AG04450 (cell line): ENCODE data around the gene NHSL2. TPM values are rescaled to one million over a fixed set of nuclear protein-coding genes. Genes with fewer than 3 reads are reported as not detected.
"Not testable (repeated sequence)": the region's sequence is repeated elsewhere in the genome, so short reads cannot be mapped to it uniquely, and the experiment has no call there.

Experiments used
- CTCF ChIA-PET: fragments of 300-600, 350-600 bp; formaldehyde crosslinking; extraction: SDS; loops from one replicate; lab custom pipeline; 2022; ENCODE audit warnings: antibody characterized with exemption, inconsistent platforms; lab: Charles Lee
- POLR2A ChIA-PET: fragments of 350-600 bp; formaldehyde crosslinking; extraction: SDS; loops from one replicate; lab custom pipeline; 2021; ENCODE audit warnings: antibody characterized with exemption, inconsistent platforms; lab: Yijun Ruan, JAX
- DNase-seq: peaks from one replicate; pipeline ENCODE4 v3.0.0-alpha.2; 2011; ENCODE audit warnings: low read depth, low spot score
- H3K27ac ChIP-seq: one replicate; pipeline ENCODE4 v1.5.1; 2012; ENCODE audit warnings: low read depth, low read length, control low read depth
- H3K27me3 ChIP-seq: one replicate; pipeline ENCODE4 v1.6.0; 2012; ENCODE audit warnings: low read length; ENCODE audit not compliant: control insufficient read depth, insufficient read depth
- H3K4me3 ChIP-seq: 2 replicates; pipeline ENCODE4 v1.5.1; 2011; ENCODE audit warnings: mild to moderate bottlenecking, low read depth, low read length, control low read depth
- H3K9me3 ChIP-seq: 2 replicates; pipeline ENCODE4 v1.5.1; 2012; ENCODE audit warnings: low read length; ENCODE audit not compliant: control insufficient read depth, insufficient read depth
- CTCF ChIP-seq: IDR thresholded peaks from 2 replicates; pipeline ENCODE4 v1.5.1; 2011; ENCODE audit warnings: low read depth, low read length, control low read depth, inconsistent platforms
- polyA minus RNA-seq: library from RNA; depleted of rRNA, polyadenylated mRNA; stranded (reverse); fragments of >200 nt; gene quantifications from 2 replicates; pipeline ENCODE4 v1.2.3, GENCODE V29; 2011; rRNA and poly(A)+ RNA removed
- polyA plus RNA-seq: library from polyadenylated mRNA; depleted of rRNA; stranded (reverse); fragments of >200 nt; gene quantifications from 2 replicates; pipeline ENCODE4 v1.2.3, GENCODE V29; 2011; rRNA removed

The NHSL2 gene
- polyA plus RNA-seq: 3.0 and 3.1 TPM in 2 replicates
- 8.1 and 15.8 TPM in 2 replicates for polyA minus RNA-seq

GRCh38 chrX:71910643-71910985 is at the start of gene NHSL2:
NHSL2 (plus strand) TSS chrX:71910845.
- H3K27ac ChIP-seq: no peak within 1 kb of the TSS
- CTCF ChIA-PET: interaction anchor here (1.0 to 1.2 kb wide), 2 partner anchors 27 to 88 kb away, joined by 3 to 4 read pairs; no protein-coding TSS in a partner anchor
- POLR2A ChIA-PET: interaction anchor here (0.6 to 0.7 kb wide), 3 partner anchors 9 to 216 kb away, joined by 3 to 5 read pairs (median 4); no protein-coding TSS in a partner anchor
- no peak for DNase-seq
- no peaks in the 10 kb centered on the region for H3K9me3 ChIP-seq
- H3K4me3 ChIP-seq: peak within 1 kb of the TSS; percentile 53
- no peak for TF ChIP-seq CTCF
- H3K27me3 ChIP-seq: peaks cover 11% of the 10 kb centered on the region

GRCh38 chrX:71867680-71868079 is 43.0 kb upstream of the NHSL2 start:
- H3K4me3 ChIP-seq: no peak overlapping the region
- POLR2A ChIA-PET: no interaction called here
- peaks cover 5% of the 10 kb centered on the region for H3K27me3 ChIP-seq
- CTCF ChIA-PET: no interaction called here
- no peak for DNase-seq
- no peak for TF ChIP-seq CTCF
- peaks cover 2% of the 10 kb centered on the region; the same call in 1 of the 2 replicates for H3K9me3 ChIP-seq
- no peak overlapping the region for H3K27ac ChIP-seq

- POLR2A ChIA-PET, H3K9me3 ChIP-seq, CTCF ChIA-PET, H3K27ac ChIP-seq, H3K27me3 ChIP-seq, H3K4me3 ChIP-seq, DNase-seq: not testable (repeated sequence)
Observed at GRCh38 chrX:71869566-71869965, 41.1 kb upstream of the NHSL2 start.

GRCh38 chrX:71870208-71871098 is 40.2 kb upstream of the NHSL2 start:
- DNase-seq: no peak
- ChIA-PET CTCF (no interaction called here), POLR2A (no interaction called here)
- no peak overlapping the region for H3K4me3 ChIP-seq
- no peaks in the 10 kb centered on the region for H3K27me3 ChIP-seq
- H3K27ac ChIP-seq: no peak overlapping the region
- H3K9me3 ChIP-seq: peaks cover 6% of the 10 kb centered on the region; the same call in 1 of the 2 replicates
- TF ChIP-seq CTCF: peak; percentile 19

GRCh38 chrX:71871367-71871766 is 39.3 kb upstream of the NHSL2 start:
- Histone ChIP-seq H3K27me3 (no peaks in the 10 kb centered on the region), H3K9me3 (peaks cover 6% of the 10 kb centered on the region; the same call in 1 of the 2 replicates), H3K27ac (no peak overlapping the region), H3K4me3 (no peak overlapping the region)
- POLR2A ChIA-PET: no interaction called here
- no peak for TF ChIP-seq CTCF
- CTCF ChIA-PET: no interaction called here
- no peak for DNase-seq
